Tibial nerve (tissue), 3 donors: Measurements from ENCODE around the gene VSIG10.

Experiments
- POLR2A ChIP-seq, 2 donors: fragments of 450-650 bp; IDR thresholded peaks; one replicate each; pipeline ENCODE4 v1.6.1; 2017; ENCODE audit warnings: antibody characterized with exemption in 2 of 2, mild to moderate bottlenecking in 2 of 2, moderate library complexity in 2 of 2
- TF ChIP-seq, protein P1 (sequence below), 5 experiments: fragments of 200-600 bp in 3 of 5; fragments of 450-650 bp in 2 of 5; sonication (generic) in 3 of 5; IDR thresholded peaks; one replicate each; pipeline ENCODE4 v1.5.1; 2016 to 2019; ENCODE audit warnings: antibody characterized with exemption in 5 of 5, mild to moderate bottlenecking in 3 of 5, moderate library complexity in 2 of 5

DNA sequence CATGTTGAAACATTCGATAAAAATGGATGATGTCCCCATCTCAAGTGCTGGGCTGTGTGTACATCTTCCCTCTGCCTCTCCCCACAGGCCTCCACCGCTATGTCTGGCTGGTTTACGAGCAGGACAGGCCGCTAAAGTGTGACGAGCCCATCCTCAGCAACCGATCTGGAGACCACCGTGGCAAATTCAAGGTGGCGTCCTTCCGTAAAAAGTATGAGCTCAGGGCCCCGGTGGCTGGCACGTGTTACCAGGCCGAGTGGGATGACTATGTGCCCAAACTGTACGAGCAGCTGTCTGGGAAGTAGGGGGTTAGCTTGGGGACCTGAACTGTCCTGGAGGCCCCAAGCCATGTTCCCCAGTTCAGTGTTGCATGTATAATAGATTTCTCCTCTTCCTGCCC, 40.7 kb upstream of the VSIG10 start:
- TF ChIP-seq, protein P1, sequence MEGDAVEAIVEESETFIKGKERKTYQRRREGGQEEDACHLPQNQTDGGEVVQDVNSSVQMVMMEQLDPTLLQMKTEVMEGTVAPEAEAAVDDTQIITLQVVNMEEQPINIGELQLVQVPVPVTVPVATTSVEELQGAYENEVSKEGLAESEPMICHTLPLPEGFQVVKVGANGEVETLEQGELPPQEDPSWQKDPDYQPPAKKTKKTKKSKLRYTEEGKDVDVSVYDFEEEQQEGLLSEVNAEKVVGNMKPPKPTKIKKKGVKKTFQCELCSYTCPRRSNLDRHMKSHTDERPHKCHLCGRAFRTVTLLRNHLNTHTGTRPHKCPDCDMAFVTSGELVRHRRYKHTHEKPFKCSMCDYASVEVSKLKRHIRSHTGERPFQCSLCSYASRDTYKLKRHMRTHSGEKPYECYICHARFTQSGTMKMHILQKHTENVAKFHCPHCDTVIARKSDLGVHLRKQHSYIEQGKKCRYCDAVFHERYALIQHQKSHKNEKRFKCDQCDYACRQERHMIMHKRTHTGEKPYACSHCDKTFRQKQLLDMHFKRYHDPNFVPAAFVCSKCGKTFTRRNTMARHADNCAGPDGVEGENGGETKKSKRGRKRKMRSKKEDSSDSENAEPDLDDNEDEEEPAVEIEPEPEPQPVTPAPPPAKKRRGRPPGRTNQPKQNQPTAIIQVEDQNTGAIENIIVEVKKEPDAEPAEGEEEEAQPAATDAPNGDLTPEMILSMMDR (IDR thresholded peaks at IDR 0.05) = no peak
- no peak for TF ChIP-seq POLR2A (IDR thresholded peaks at IDR 0.05)
